SK-N-SH (cell line): Measurements from ENCODE around the gene SIRT5. TPM values are rescaled to one million over a fixed set of nuclear protein-coding genes. Genes with fewer than 3 reads are reported as not detected.

Experiments
- CTCF ChIA-PET: fragments of 300-600, 350-600 bp; formaldehyde crosslinking; extraction: SDS; loops from one replicate; lab custom pipeline; 2021; lab: Yijun Ruan, JAX
- POLR2A ChIA-PET: fragments of 350-600 bp; sonication (Branson Sonifier 250); formaldehyde crosslinking; extraction: SDS; loops from one replicate; lab custom pipeline; 2020; ENCODE audit warnings: antibody characterized with exemption, inconsistent platforms; lab: Yijun Ruan, JAX
- DNase-seq: peaks from one replicate; pipeline ENCODE4 v3.0.0; 2012
- H2AFZ ChIP-seq: fragments of 200-600 bp; sonication (generic); 2 replicates; pipeline ENCODE4 v1.8.1; 2016; ENCODE audit warnings: antibody characterized with exemption, mild to moderate bottlenecking, low read depth
- H3F3A ChIP-seq: fragments of 200-600 bp; sonication (generic); replicated peaks from 2 replicates; pipeline ENCODE3; 2016; ENCODE audit warnings: antibody characterized with exemption, mild to moderate bottlenecking; ENCODE audit not compliant: insufficient read depth
- H3K27ac ChIP-seq, 2 experiments: fragments of 200-500 bp in 1 of 2; fragments of 200-600 bp in 1 of 2; sonication (Bioruptor generic) in 1 of 2; sonication (generic), shearing (Covaris generic) in 1 of 2; 2 replicates each; pipeline versions ENCODE4 v1.5.1 to v1.6.1; 2014 to 2016; ENCODE audit warnings: low read depth in 2 of 2, inconsistent platforms in 1 of 2, low read length in 1 of 2, mild to moderate bottlenecking in 1 of 2, mixed read lengths in 1 of 2
- H3K27me3 ChIP-seq: fragments of 200-600 bp; sonication (generic), shearing (Covaris generic); 2 replicates; pipeline ENCODE4 v1.6.1; 2016; ENCODE audit warnings: mixed run types; ENCODE audit not compliant: insufficient read depth
- H3K36me3 ChIP-seq, 2 experiments: fragments of 200-500 bp in 1 of 2; fragments of 200-600 bp in 1 of 2; sonication (Bioruptor generic) in 1 of 2; sonication (generic) in 1 of 2; replicated peaks in 1 of 2; 2 replicates each; pipeline versions ENCODE3 to v1.5.1; 2014 to 2016; ENCODE audit warnings: low read length in 1 of 2, mild to moderate bottlenecking in 1 of 2; ENCODE audit not compliant: insufficient read depth in 2 of 2, control insufficient read depth in 1 of 2
- H3K4me1 ChIP-seq, 2 experiments: fragments of 200-500 bp in 1 of 2; fragments of 200-600 bp in 1 of 2; sonication (Bioruptor generic) in 1 of 2; sonication (generic), shearing (Covaris generic) in 1 of 2; 2 replicates each; pipeline versions ENCODE4 v1.5.1 to v1.6.1; 2014 to 2016; ENCODE audit warnings: low read depth in 1 of 2, low read length in 1 of 2, mixed run types in 1 of 2; ENCODE audit not compliant: insufficient read depth in 2 of 2, control insufficient read depth in 1 of 2
- H3K4me2 ChIP-seq: fragments of 200-600 bp; sonication (generic), shearing (Covaris generic); 2 replicates; pipeline ENCODE4 v1.6.1; 2017; ENCODE audit warnings: mixed run types
- H3K4me3 ChIP-seq, 2 experiments: fragments of 200-500 bp in 1 of 2; fragments of 200-600 bp in 1 of 2; sonication (Bioruptor generic) in 1 of 2; sonication (generic), shearing (Covaris generic) in 1 of 2; 2 replicates each; pipeline versions ENCODE4 v1.5.1 to v1.8.1; 2014 to 2016; ENCODE audit warnings: low read depth in 2 of 2, inconsistent platforms in 1 of 2, low read length in 1 of 2, mild to moderate bottlenecking in 1 of 2, mixed read lengths in 1 of 2, moderate library complexity in 1 of 2
- H3K79me2 ChIP-seq: fragments of 200-600 bp; sonication (generic); 2 replicates; pipeline ENCODE4 v1.8.1; 2017; ENCODE audit warnings: mild to moderate bottlenecking; ENCODE audit not compliant: insufficient read depth
- H3K9ac ChIP-seq: fragments of 200-600 bp; sonication (generic); 2 replicates; pipeline ENCODE4 v1.6.1; 2017; ENCODE audit warnings: mixed run types
- H3K9me2 ChIP-seq: fragments of 200-600 bp; sonication (generic); 2 replicates; pipeline ENCODE4 v1.6.1; 2017; ENCODE audit warnings: mixed run types
- H3K9me3 ChIP-seq: fragments of 200-600 bp; sonication (generic); 2 replicates; pipeline ENCODE4 v1.6.1; 2017; ENCODE audit warnings: mixed run types, mild to moderate bottlenecking, moderate library complexity
- H4K20me1 ChIP-seq: fragments of 200-600 bp; sonication (generic); 2 replicates; pipeline ENCODE4 v1.6.1; 2017; ENCODE audit warnings: mild to moderate bottlenecking, mixed run types; ENCODE audit not compliant: insufficient read depth
- ELF1 ChIP-seq: IDR thresholded peaks from 2 replicates; pipeline ENCODE4 v1.4.0; 2012
- FOXJ3 ChIP-seq: sonication (generic); formaldehyde crosslinking; IDR thresholded peaks from 2 replicates; pipeline ENCODE4 v1.5.1; 2020; ENCODE audit warnings: mild to moderate bottlenecking, missing genetic modification reagents
- GATA2 ChIP-seq: sonication (generic); formaldehyde crosslinking; IDR thresholded peaks from 2 replicates; pipeline ENCODE4 v1.5.0; 2020; ENCODE audit warnings: mild to moderate bottlenecking, missing genetic modification reagents
- MEF2A ChIP-seq: IDR thresholded peaks from 2 replicates; pipeline ENCODE4 v1.4.0; 2012; ENCODE audit warnings: low read depth, borderline replicate concordance
- RAD21 ChIP-seq: IDR thresholded peaks from 2 replicates; pipeline ENCODE4 v1.6.1; 2012; ENCODE audit warnings: mild to moderate bottlenecking, low read length
- RCOR1 ChIP-seq: fragments of 150-350 bp; IDR thresholded peaks from 2 replicates; pipeline ENCODE4 v1.6.1; 2017; ENCODE audit warnings: antibody characterized with exemption, low read length
- RFX5 ChIP-seq: IDR thresholded peaks from 2 replicates; pipeline ENCODE4 v1.6.1; 2012; ENCODE audit warnings: mild to moderate bottlenecking, improper control_type of control experiment, low read length
- SMC3 ChIP-seq: IDR thresholded peaks from 2 replicates; pipeline ENCODE4 v1.6.1; 2012; ENCODE audit warnings: low read depth, low read length, improper control_type of control experiment
- TEAD4 ChIP-seq: IDR thresholded peaks from 2 replicates; pipeline ENCODE4 v1.4.0; 2012; ENCODE audit warnings: mild to moderate bottlenecking, borderline replicate concordance; ENCODE audit not compliant: insufficient read depth
- WGBS: methylation state at CpG from one replicate; pipeline ENCODE4 v1.1.6; 2017; ENCODE audit warnings: low lambda C conversion rate; 5-methylcytosine and 5-hydroxymethylcytosine counted together
- polyA plus RNA-seq, 3 experiments: library from polyadenylated mRNA; depleted of rRNA; stranded (reverse); fragments of >200 nt; gene quantifications; 2 replicates each; pipeline ENCODE4 v1.2.3, GENCODE V29; 2012
- TF ChIP-seq, protein P1 (sequence below): fragments of 200-600 bp; sonication (generic); IDR thresholded peaks from 2 replicates; pipeline ENCODE4 v1.6.1; 2017; ENCODE audit warnings: antibody characterized with exemption, mild to moderate bottlenecking, moderate library complexity

The SIRT5 gene
- polyA plus RNA-seq, 1 of the 3 experiments (the other 2 are of a cell fraction) = 6.7 TPM

DNA sequence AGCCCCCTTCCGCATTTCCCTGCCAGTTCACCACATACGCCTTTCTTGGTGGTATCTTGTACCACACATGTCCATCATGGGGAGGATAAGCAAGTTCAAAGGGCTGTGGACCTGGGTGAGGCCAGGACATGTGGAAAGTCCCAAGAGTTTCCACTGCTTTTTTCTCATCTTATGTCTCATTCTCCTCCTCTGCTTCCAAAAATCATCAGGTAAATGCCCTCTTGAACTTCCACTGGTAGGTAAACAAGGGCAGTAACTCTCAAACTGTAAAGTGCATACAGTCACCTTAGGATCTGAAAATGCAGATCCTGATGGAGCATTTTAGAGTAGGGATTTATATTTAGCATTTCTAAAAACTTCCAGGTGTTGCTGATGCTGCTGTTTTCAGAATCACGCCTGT lies 7.9 kb upstream of the SIRT5 start:
- H3K9ac ChIP-seq = no peak overlapping the region
- no peak overlapping the region for H2AFZ ChIP-seq
- no peak overlapping the region for H3K4me3 ChIP-seq
- H3K4me2 ChIP-seq = no peak overlapping the region
- no peaks in the 10 kb centered on the region for H3K4me1 ChIP-seq
- H3K9me3 ChIP-seq = no peaks in the 10 kb centered on the region
- no peaks in the 10 kb centered on the region for H3K36me3 ChIP-seq
- ChIA-PET POLR2A (no interaction called here), CTCF (interaction anchor here (1.1 to 5.5 kb wide), 2 partner anchors 8 to 229 kb away, joined by 3 to 38 read pairs; partner anchors contain the start of gene SIRT5)
- H3K27ac ChIP-seq = no peak overlapping the region
- H3K79me2 ChIP-seq = no peaks in the 10 kb centered on the region
- H3K9me2 ChIP-seq = no peaks in the 10 kb centered on the region
- peaks cover 4% of the 10 kb centered on the region; the same call in 1 of the 2 replicates for H3K27me3 ChIP-seq
- peaks cover 2% of the 10 kb centered on the region for H3F3A ChIP-seq
- DNase-seq = no peak
- TF ChIP-seq RAD21 (no peak), RCOR1 (no peak), TEAD4 (no peak)
- TF ChIP-seq, protein P1, sequence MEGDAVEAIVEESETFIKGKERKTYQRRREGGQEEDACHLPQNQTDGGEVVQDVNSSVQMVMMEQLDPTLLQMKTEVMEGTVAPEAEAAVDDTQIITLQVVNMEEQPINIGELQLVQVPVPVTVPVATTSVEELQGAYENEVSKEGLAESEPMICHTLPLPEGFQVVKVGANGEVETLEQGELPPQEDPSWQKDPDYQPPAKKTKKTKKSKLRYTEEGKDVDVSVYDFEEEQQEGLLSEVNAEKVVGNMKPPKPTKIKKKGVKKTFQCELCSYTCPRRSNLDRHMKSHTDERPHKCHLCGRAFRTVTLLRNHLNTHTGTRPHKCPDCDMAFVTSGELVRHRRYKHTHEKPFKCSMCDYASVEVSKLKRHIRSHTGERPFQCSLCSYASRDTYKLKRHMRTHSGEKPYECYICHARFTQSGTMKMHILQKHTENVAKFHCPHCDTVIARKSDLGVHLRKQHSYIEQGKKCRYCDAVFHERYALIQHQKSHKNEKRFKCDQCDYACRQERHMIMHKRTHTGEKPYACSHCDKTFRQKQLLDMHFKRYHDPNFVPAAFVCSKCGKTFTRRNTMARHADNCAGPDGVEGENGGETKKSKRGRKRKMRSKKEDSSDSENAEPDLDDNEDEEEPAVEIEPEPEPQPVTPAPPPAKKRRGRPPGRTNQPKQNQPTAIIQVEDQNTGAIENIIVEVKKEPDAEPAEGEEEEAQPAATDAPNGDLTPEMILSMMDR = no peak
- H4K20me1 ChIP-seq = no peaks in the 10 kb centered on the region
- 91% methylated on average over 3 of the region's 3 CpGs for WGBS

DNA sequence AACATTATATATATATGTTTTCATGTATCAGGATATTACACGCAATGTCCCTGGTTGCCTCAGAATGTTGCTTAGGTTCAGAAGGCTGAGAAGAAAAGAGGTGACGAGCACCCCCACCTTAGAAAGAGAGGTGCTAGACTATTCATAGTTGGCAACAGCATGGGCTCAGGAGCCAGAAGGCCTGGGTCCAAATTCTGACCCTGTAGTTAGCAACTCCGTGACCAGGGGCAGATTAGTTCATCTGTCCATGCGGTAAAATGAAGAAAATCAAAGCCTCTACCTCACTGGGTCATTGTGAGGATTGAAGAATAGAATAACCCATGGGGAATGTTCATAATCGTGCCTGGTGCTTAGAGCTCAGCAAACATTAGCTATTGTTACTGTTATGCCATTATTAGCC lies 5.4 kb upstream of the SIRT5 start:
- TF ChIP-seq GATA2 = no peak
- no peak for TF ChIP-seq MEF2A
- TF ChIP-seq FOXJ3 (CRISPR knock-in tag) = no peak
- no peak for TF ChIP-seq RFX5
- no peak for TF ChIP-seq SMC3
- TF ChIP-seq, protein P1 = no peak
- TF ChIP-seq ELF1 = no peak
- H4K20me1 ChIP-seq = no peaks in the 10 kb centered on the region
- H3K9me3 ChIP-seq = no peaks in the 10 kb centered on the region
- no peak overlapping the region for H3K9ac ChIP-seq
- peaks cover 0 to 7% of the 10 kb centered on the region in 2 experiments; a peak in 1 of 4 replicates for H3K4me1 ChIP-seq
- H3K27ac ChIP-seq = no peak overlapping the region
- no peaks in the 10 kb centered on the region; the same call in 1 of the 2 replicates for H3K79me2 ChIP-seq
- 78% methylated on average over 5 of the region's 5 CpGs for WGBS
- no peak overlapping the region for H2AFZ ChIP-seq
- H3K4me2 ChIP-seq = no peak overlapping the region
- H3F3A ChIP-seq = peaks cover 8% of the 10 kb centered on the region
- H3K4me3 ChIP-seq = no peak overlapping the region
- no peak for DNase-seq
- H3K27me3 ChIP-seq = peaks cover 4% of the 10 kb centered on the region; the same call in 1 of the 2 replicates
- no peaks in the 10 kb centered on the region for H3K9me2 ChIP-seq
- POLR2A ChIA-PET = no interaction called here
- CTCF ChIA-PET = interaction anchor here (1.7 kb wide), 1 partner anchor 46 kb away, joined by 5 read pairs; the partner anchor contains the start of gene NOL7
- H3K36me3 ChIP-seq = peaks cover 0 to 3% of the 10 kb centered on the region in 2 experiments
